HG03575 (cell line): Measurements from ENCODE around the gene EEF1AKMT1.
"Not testable (repeated sequence)": the region's sequence is repeated elsewhere in the genome, so short reads cannot be mapped to it uniquely, and the experiment has no call there.

Experiments used
- ATAC-seq: cut with Tn5 transposase; IDR thresholded peaks from one replicate; pipeline ENCODE4 v1.9.1; 2021; ENCODE audit not compliant: unreplicated experiment, insufficient number of reproducible peaks, low FRiP score; ENCODE audit errors: extremely low read depth

Gene EEF1AKMT1

DNA sequence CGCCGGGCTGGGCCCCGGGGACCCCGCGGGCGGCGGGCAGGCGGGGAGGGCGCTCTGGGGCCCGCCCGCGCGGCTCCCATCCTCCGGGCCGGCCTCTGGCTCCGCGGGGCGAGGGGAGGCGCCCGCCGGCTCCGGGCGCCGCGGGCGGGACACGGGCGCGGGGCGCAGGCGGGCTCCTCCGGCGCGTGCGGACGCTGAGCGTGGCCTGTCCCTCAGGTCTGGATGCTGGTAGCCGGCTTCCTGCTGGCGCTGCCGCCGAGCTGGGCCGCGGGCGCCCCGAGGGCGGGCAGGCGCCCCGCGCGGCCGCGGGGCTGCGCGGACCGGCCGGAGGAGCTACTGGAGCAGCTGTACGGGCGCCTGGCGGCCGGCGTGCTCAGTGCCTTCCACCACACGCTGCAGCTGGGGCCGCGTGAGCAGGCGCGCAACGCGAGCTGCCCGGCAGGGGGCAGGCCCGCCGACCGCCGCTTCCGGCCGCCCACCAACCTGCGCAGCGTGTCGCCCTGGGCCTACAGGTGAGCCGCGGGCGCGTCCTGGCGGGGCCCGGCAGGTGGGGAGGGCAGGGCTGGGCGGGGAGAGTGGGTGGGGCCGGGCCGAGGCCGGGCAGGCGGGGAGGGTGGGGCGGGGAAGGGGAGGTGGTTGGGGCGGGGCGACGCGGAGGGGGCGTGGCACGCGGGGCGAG lies 69.8 kb downstream of the EEF1AKMT1 start:
- ATAC-seq = no peak

DNA sequence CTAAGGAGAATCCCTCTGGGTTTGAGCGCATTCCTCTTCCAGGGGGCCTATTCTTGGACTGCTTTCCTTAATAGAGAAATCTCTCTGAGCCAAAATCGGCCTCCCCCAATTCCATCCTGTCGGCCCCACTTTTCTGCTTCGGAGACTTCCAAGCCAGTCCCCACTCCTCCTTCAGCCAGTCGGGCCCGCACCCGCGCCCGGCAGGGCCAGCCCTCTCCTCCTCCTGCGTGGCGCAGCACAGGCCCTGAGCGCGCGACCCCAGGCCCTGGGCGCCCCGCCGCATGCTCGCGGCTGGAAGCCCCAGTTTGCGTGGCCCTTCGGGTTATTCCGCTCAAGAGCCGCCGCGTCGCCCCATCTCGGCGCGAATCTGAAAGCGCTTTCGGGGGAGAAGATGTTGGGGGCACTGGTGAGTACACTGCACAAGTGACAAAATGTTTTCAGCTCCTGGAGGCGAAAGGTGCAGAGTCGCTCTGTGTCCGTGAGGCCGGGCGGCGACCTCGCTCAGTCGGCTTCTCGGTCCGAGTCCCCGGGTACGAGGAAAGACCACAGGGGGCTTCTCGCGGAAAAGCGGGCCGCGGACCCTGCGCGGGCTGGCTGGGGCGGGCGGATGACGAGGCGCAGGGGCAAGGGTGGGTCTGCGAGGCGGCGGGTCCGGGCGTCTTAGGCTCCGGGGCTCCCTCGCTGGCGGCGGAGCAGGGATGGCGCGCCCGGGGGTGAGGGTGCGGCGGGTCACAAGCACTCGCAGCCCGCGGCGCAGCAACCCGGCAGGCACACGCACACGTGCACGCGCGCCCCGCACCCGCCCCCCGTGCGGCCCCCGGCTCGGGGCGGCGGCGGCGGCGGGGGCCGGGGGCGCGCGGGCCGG lies 70.6 kb downstream of the EEF1AKMT1 start, which contains the start of gene IL17D:
Gene IL17D (plus strand): TSS at position 785 of the 865 bp plus-strand sequence. CDS start 303 bp downstream, outside the sequence.
- no peak for ATAC-seq

- ATAC-seq = no peak
These were observed 71.2 kb downstream of the EEF1AKMT1 start for GRCh38 chr13:20702530-20702914.

DNA sequence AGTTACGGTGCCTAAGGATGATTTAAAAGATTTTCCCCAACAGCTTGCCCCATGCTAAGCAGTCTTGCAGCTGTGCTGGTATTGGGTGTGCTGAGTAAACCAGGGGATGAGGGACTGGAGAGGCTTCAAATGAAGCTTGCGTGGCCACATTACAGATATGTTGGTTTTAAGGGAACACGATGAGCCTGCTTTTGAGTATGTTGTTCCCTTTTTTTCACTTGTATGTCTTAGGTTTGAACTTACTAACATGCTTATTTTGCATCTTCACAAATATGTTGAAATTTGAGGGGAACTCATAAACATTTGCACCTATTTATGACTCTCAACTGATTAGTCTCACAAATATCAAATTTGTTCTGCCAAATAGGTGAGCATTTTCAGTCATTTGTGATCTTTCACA lies 72.3 kb downstream of the EEF1AKMT1 start:
- no peak for ATAC-seq

- no peak for ATAC-seq
These were observed 73.5 kb downstream of the EEF1AKMT1 start for GRCh38 chr13:20700288-20700687.

GRCh38 chr13:20699715-20700114 lies 74.0 kb downstream of the EEF1AKMT1 start:
- ATAC-seq = no peak

DNA sequence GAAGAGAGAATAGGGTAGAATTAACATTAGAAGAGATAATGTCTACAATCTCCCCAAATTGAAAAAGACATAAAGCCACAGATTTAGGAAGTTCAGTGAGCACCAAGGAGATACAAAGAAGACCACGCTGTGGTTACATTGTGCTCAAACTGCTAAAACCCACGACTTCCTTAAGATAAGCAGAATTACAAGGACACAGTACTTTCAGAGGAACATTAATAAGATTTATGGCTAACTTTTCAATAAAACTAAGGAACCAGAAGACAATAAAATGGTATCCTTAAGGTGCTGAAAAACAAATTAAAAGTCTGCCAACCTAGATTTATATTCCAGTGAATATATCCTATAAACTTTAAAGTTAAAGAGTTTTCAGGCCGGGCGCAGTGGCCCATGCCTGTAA lies 77.7 kb downstream of the EEF1AKMT1 start:
- ATAC-seq = no peak

- no peak for ATAC-seq
These were observed 82.1 kb downstream of the EEF1AKMT1 start for GRCh38 chr13:20691616-20692015.

DNA sequence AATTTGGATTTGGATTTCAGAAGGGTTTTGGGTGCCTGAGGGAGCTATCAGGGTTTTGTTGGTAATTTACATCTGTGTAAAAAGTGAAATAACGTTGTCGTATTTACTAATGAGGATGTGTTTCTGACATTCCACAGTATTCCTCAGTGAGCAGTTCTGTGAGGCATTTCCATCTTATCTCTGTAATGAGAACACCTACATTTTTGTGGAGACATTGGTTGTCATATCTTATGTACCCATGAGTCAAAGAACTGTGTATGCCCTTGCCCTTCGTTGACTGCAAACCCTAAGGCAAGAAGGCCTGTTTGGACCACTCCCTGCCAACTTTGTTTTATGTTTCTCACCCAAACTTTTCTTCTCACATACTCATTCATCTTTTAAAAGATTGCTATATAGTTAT lies 84.5 kb downstream of the EEF1AKMT1 start:
- ATAC-seq = no peak

- no peak for ATAC-seq
These were observed 86.7 kb downstream of the EEF1AKMT1 start for GRCh38 chr13:20686863-20687579.

- ATAC-seq = no peak
These were observed 87.6 kb downstream of the EEF1AKMT1 start for GRCh38 chr13:20686167-20686566.

DNA sequence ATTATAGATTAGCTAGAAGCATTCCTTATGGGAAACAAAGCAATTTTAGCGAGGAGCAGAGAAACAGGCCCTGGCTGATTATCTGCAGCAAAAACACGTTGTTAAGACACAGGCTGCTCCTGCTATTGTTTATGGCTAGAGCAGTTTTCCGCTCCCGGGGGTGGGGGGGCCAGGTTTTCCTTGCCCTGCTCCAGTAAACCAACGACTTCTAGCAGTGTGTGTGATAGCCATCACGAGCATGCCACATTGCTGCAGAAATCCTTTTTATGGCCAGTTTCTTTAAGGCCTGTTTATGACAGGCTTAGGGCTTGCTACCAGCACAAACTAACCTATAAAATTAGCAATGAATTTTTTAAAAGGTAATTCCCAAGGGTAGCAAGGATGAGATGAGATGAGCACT lies 88.7 kb downstream of the EEF1AKMT1 start:
- ATAC-seq = no peak

- no peak for ATAC-seq
These were observed 89.2 kb downstream of the EEF1AKMT1 start for GRCh38 chr13:20684546-20684945.

DNA sequence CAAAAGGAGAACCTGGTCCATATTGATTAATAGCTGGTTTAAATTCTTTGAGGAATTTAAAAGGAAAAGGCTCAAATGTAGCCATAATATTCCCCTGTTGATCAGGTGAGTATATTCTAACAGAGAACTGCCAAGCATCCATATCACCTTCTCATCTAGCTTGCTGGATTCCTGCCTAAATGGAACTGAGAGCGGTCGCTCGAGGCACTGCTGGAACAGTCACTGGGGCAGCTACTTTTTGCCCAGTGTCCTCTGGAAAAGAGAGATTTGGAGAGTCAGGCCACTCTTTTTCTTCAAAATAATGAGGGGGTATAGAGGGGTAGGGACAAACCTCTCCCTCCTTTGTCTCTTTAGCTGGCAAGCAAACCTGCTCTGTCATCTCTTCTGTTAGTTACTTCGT lies 89.7 kb downstream of the EEF1AKMT1 start:
- no peak for ATAC-seq

GRCh38 chr13:20682061-20682460 lies 91.7 kb downstream of the EEF1AKMT1 start:
- no peak for ATAC-seq

DNA sequence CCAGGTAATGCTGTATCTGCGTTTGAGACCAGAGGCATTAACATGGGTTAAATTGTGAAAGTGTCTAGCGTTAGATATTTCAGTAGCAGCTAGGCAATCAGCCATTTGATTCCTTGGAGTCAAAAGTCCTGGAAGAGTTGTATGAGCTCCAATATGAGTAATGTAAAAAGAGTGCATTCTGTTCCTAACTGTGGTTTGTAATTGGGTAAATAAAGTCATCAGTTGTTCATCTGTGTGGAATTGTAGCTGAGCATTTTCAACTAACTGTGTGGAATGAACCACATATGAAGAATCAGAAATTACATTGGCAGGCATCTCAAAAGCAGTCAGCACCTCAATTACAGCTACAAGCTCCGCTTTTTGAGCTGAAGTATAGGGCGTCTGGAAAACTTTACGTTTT lies 92.3 kb downstream of the EEF1AKMT1 start:
- ATAC-seq = not testable (repeated sequence)

DNA sequence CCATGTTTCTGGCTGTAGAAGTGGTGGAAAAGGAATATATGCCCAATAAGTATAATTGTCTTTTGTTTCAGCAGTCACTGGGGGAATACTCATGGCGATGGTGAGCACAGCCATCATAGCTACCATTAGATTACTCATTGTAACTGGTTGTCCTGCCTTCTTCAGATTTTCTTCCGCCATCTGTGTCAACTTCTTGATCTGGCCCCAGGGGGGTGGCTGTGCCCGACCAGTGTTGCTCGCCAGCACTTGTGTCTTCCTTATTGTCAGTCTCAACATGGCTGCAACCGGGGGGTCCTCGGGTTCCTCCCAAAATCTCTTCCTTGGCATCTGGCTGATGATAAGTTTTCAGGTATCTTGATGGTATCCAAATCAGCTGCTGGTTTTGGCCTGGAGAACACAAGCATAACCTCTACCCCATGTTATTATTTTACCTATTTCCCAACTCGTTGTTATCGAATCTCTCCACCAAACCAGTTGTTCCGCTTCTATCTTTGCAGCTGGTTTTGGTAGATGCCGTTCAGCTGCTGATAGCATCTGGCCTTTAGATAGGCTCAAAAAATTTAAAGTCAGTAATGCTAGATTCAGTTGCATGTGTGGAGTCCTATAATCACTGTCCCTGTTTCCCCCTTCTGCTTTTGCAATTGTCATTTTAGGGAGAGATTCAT lies 93.2 kb downstream of the EEF1AKMT1 start:
- ATAC-seq = no peak

DNA sequence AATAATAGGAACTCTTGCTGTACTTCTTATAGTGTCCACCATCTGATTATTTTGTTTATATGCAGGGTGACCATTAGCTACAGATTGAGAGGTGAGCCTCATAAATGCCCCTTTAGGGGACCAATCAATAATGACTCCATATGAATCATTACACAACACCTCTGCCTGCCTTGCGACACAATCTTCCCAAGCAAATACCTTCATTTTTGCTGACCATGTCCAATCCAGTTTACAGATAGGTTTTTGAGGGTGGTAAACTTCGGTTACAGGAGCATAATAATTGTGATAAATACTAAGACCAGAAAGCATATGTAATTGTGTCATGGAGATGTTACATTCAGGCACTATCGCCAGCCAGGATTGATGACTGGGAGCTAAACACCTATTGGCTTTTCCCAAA lies 93.9 kb downstream of the EEF1AKMT1 start:
- no peak for ATAC-seq
